HUES6 (cell line): Measurements from ENCODE around the gene RHOT2.
A peak's percentile ranks its signal among the peaks of the same experiment; 100 is the strongest.

Experiments used
- H3K27ac ChIP-seq: 2 replicates; pipeline ENCODE4 v1.7.0; 2013; ENCODE audit warnings: low read depth, mild to moderate bottlenecking, low read length, inconsistent platforms
- H3K27me3 ChIP-seq: 2 replicates; pipeline ENCODE4 v1.6.1; 2013; ENCODE audit warnings: low read length; ENCODE audit not compliant: control insufficient read depth, insufficient read depth
- H3K36me3 ChIP-seq: 2 replicates; pipeline ENCODE4 v1.6.1; 2013; ENCODE audit warnings: low read length; ENCODE audit not compliant: control insufficient read depth, insufficient read depth
- H3K4me1 ChIP-seq: 2 replicates; pipeline ENCODE4 v1.6.1; 2013; ENCODE audit warnings: low read length; ENCODE audit not compliant: control insufficient read depth, insufficient read depth
- H3K4me3 ChIP-seq: 2 replicates; pipeline ENCODE4 v1.5.1; 2013; ENCODE audit warnings: low read depth, low read length
- H3K9ac ChIP-seq: one replicate; pipeline ENCODE4 v1.6.1; 2013; ENCODE audit warnings: mild to moderate bottlenecking, low read length
- H3K9me3 ChIP-seq: 2 replicates; pipeline ENCODE4 v1.6.1; 2013; ENCODE audit warnings: low read depth, low read length; ENCODE audit not compliant: control insufficient read depth, insufficient read depth

Gene RHOT2

DNA sequence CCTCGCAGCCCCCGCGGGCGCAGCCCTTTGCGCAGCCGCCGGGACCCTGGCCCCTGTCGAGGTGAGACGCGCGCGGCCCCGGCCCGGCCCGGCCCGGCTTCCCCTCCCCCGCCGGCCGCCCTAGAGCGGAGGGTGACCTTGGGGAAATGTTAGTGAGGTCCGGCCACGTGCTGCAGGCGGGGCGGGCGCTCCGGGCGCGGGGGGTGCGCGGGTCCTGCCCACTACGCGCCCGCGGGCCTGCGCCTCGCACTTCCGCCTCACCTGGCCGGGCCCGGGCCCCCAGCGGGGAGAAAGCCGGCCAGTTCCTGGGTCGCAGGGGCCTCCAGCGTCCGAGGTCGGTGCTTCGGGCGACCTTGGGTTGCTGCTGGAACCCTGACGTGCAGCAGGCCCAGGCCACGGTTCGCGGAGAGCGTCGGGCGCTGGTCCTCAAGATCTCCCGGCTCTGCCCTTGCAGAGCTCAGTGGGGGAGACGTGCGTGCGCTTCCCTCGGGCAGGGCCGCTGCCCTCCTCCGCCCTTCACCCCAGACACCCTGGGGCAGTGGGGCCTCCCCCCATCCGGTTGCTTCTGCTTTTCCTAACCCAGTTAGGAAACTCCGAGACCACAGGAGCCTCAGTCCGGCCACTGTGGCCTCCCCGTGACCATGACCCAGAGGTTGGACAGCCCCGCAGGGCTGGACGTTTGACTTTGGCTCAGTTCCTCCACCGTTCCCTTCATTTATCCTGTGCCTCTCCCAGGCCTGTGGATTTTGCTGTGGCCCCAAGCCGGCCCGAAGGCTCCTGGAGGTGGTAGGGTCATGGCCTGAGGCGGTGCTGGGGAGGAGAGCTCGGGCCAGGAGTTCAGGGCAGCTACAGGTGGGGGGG lies 25.5 kb upstream of the RHOT2 start:
- peaks cover 10% of the 10 kb centered on the region; the same call in 1 of the 2 replicates for H3K27me3 ChIP-seq
- 0 out of 2 replicates have a peak overlapping the region, but pooled peaks have one; percentile 2 for H3K27ac ChIP-seq
- H3K9ac ChIP-seq: peak overlapping the region; percentile 62
- H3K9me3 ChIP-seq: no peaks in the 10 kb centered on the region
- H3K4me1 ChIP-seq: peaks cover 30% of the 10 kb centered on the region
- H3K36me3 ChIP-seq: no peaks in the 10 kb centered on the region
- H3K4me3 ChIP-seq: peak overlapping the region; percentile 79

DNA sequence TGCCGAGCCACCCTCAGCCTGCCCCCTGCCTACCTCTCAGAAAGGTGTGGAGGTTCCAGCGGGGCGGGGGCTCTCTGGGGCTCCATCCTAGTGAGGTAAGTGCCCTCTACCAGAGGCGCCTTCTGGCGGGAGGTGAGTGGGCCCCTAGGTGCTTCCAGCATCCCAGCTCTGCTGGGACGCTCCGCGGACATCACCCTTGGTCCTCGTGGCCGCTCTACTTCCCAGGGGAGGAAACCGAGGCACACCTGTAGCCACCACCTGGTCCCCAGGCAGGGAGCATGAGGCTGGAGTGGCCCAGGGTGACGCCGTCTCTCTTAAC lies 24.9 kb upstream of the RHOT2 start:
- peaks cover 26% of the 10 kb centered on the region for H3K4me1 ChIP-seq
- no peak overlapping the region for H3K27ac ChIP-seq
- no peaks in the 10 kb centered on the region for H3K36me3 ChIP-seq
- H3K9me3 ChIP-seq: no peaks in the 10 kb centered on the region
- peaks cover 10% of the 10 kb centered on the region; the same call in 1 of the 2 replicates for H3K27me3 ChIP-seq
- no peak overlapping the region for H3K9ac ChIP-seq
- peak overlapping the region; percentile 79 for H3K4me3 ChIP-seq

DNA sequence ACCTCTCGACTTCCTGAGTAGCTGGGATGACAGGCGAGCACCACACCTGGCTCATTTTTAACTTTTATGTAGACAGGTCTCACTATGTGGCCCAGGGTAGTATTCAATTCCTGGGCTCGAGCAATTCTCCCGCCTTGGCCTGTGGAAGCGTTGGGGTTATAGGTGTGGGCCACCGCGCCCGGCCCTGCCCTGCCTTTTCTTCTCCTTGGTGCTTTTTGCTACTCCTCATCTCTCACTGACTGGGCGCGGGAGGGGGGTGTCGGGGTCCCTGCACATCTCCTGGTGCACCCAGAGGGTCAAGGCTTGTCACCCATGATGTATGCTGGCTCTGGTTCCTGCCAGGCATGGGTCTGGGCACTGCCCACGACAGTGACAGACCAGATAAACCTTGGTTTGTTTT lies 23.4 kb upstream of the RHOT2 start:
- H3K27ac ChIP-seq: no peak overlapping the region
- H3K36me3 ChIP-seq: no peaks in the 10 kb centered on the region
- peaks cover 18% of the 10 kb centered on the region for H3K4me1 ChIP-seq
- H3K27me3 ChIP-seq: peaks cover 10% of the 10 kb centered on the region; the same call in 1 of the 2 replicates
- no peak overlapping the region for H3K4me3 ChIP-seq
- H3K9me3 ChIP-seq: no peaks in the 10 kb centered on the region
- no peak overlapping the region for H3K9ac ChIP-seq

GRCh38 chr16:645852-646678 lies 21.9 kb upstream of the RHOT2 start:
- Histone ChIP-seq H3K9ac (no peak overlapping the region), H3K36me3 (no peaks in the 10 kb centered on the region), H3K4me3 (no peak overlapping the region), H3K9me3 (no peaks in the 10 kb centered on the region), H3K27me3 (peaks cover 10% of the 10 kb centered on the region; the same call in 1 of the 2 replicates), H3K4me1 (peaks cover 23% of the 10 kb centered on the region), H3K27ac (no peak overlapping the region)

GRCh38 chr16:646679-647172 lies 21.2 kb upstream of the RHOT2 start:
- H3K9ac ChIP-seq: no peak overlapping the region
- H3K4me3 ChIP-seq: no peak overlapping the region
- peaks cover 3% of the 10 kb centered on the region; the same call in 1 of the 2 replicates for H3K36me3 ChIP-seq
- no peaks in the 10 kb centered on the region for H3K9me3 ChIP-seq
- H3K27me3 ChIP-seq: peaks cover 10% of the 10 kb centered on the region; the same call in 1 of the 2 replicates
- H3K27ac ChIP-seq: no peak overlapping the region
- H3K4me1 ChIP-seq: peaks cover 23% of the 10 kb centered on the region

GRCh38 chr16:647173-647902 lies 20.6 kb upstream of the RHOT2 start:
- Histone ChIP-seq H3K27me3 (peaks cover 8% of the 10 kb centered on the region; the same call in 1 of the 2 replicates), H3K4me3 (no peak overlapping the region), H3K36me3 (peaks cover 9% of the 10 kb centered on the region), H3K9ac (no peak overlapping the region), H3K9me3 (no peaks in the 10 kb centered on the region), H3K27ac (no peak overlapping the region), H3K4me1 (peaks cover 22% of the 10 kb centered on the region)

DNA sequence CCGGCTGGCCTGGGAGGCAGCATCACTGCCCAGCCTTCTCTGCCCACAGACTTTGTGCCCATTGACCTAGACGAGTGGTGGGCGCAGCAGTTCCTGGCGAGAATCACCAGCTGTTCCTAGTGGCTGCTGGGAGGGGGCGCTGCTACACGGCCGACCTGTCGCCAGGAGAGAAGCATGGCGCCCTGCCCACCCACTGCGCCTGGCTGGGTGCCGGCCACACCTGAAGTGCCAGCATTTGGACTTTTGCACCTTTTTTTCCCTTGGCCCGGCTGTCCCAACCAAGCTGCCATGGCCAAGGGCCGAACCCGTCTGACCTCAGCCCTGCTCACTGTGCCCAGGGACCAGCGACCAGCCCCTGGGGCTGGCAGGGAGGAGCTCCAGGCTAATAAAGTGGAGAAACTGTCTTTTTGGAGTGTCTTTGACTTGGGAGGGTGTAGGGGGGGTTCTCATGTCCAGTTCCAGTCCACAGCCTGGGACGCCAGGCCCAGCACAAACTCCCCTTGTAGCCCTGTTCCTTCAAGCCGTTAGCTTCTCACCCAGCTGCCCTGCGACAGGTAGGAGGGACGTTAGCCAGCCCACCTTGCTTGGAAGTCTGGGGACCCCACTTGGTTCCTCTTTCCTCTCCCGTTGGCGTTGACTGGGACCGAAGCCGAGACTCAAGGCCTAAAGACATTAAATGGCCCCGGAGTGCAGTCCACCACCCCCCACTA lies 19.7 kb upstream of the RHOT2 start:
- peak overlapping the region; percentile 74 for H3K9ac ChIP-seq
- peak overlapping the region; percentile 66; the same call in 1 of the 2 replicates for H3K27ac ChIP-seq
- peaks cover 13% of the 10 kb centered on the region for H3K36me3 ChIP-seq
- H3K9me3 ChIP-seq: no peaks in the 10 kb centered on the region
- H3K4me3 ChIP-seq: peak overlapping the region; percentile 76
- peaks cover 13% of the 10 kb centered on the region for H3K4me1 ChIP-seq
- H3K27me3 ChIP-seq: no peaks in the 10 kb centered on the region; the same call in 1 of the 2 replicates

DNA sequence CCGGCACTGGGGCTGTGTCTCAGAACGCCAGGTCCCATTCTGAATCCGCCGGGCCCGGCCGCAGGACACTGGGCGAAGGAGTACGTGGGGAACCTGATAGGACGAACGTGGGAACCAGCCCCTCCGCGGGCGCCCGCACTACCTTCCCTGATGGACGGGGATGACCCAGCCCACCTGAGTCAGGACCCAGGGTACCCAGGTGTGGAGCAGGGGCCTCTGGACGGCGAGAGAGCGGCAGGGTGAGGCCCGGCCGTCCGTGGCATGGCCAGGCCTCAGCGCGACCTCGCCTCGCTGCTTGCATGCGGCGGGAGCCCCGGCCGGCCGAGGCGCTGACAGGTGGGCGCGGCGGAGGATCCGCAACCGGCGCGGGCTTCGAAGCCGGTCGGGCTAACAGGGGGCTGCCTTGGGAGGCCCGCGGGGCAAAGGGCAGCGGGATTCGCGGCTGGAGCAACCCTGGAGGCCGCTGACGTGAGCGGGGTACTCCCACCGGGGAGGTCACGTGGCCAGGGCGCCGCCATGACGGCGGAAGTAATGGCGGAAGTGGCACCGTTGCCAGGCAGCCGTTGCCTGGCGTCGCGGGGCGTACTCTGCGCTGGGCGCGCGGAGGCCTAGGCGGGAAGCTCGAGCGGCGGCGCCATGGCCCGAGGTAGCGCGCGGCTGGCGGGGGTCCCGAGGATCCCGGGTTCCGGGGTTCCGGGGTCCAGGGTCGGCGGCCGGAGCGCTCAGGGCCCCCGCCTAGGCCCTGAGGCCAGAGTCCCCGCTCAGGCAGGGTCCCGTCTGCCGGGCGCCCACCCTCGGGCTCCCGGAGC lies 18.9 kb upstream of the RHOT2 start, which contains the start of gene WDR90:
WDR90 (plus strand) TSS at position 585 of the 809 bp plus-strand sequence; CDS start at position 637, 52 bp downstream.
- Histone ChIP-seq H3K4me1 (peaks cover 12% of the 10 kb centered on the region; the same call in 1 of the 2 replicates), H3K27ac (peak within 1 kb of the TSS; percentile 66; the same call in 1 of the 2 replicates), H3K9me3 (no peaks in the 10 kb centered on the region), H3K36me3 (peaks cover 17% of the 10 kb centered on the region), H3K4me3 (peak within 1 kb of the TSS; percentile 76), H3K27me3 (no peaks in the 10 kb centered on the region), H3K9ac (peak within 1 kb of the TSS; percentile 76)

- peaks cover 17% of the 10 kb centered on the region for H3K36me3 ChIP-seq
- no peaks in the 10 kb centered on the region for H3K9me3 ChIP-seq
- H3K4me3 ChIP-seq: peak overlapping the region; percentile 76
- no peaks in the 10 kb centered on the region for H3K27me3 ChIP-seq
- peaks cover 12% of the 10 kb centered on the region; the same call in 1 of the 2 replicates for H3K4me1 ChIP-seq
- H3K9ac ChIP-seq: peak overlapping the region; percentile 76
- no peak overlapping the region for H3K27ac ChIP-seq
Measured at GRCh38 chr16:649631-650030, 18.3 kb upstream of the RHOT2 start.
